A673 (cell line): Measurements from ENCODE around the gene HMCN1. TPM values are rescaled to one million over a fixed set of nuclear protein-coding genes. Genes with fewer than 3 reads are reported as not detected.

Source experiments
- BruUV-seq: library from RNA; stranded (reverse); fragments of 400-500 nt; replicated peaks from 2 replicates; lab custom pipeline; 2021; lab: Mats Ljungman, UMichigan
- CTCF ChIA-PET: fragments of 300-600 bp; sonication (Branson Sonifier 250); formaldehyde crosslinking; loops from one replicate; lab custom pipeline; 2022; ENCODE audit warnings: antibody characterized with exemption; lab: Charles Lee
- POLR2A ChIA-PET: fragments of 300-600 bp; sonication (Branson Sonifier 250); formaldehyde crosslinking; loops from one replicate; lab custom pipeline; 2022; ENCODE audit warnings: antibody characterized with exemption; ENCODE audit not compliant: low non-redundant PET; lab: Charles Lee
- DNase-seq: peaks from one replicate; pipeline ENCODE4 v3.0.0-alpha.2; 2015; ENCODE audit warnings: low spot score
- H3K27ac ChIP-seq: fragments of 200-600 bp; sonication (generic); 2 replicates; pipeline ENCODE4 v1.5.1; 2016; ENCODE audit warnings: mixed run types, low read depth, mild to moderate bottlenecking, mixed read lengths, antibody characterized with exemption, low read length; ENCODE audit not compliant: poor library complexity, severe bottlenecking
- H3K27me3 ChIP-seq: fragments of 200-600 bp; sonication (generic); replicated peaks from 2 replicates; pipeline ENCODE4 v1.6.1; 2017; ENCODE audit warnings: mixed run types, low read depth, mild to moderate bottlenecking, mixed read lengths, antibody characterized with exemption, low read length; ENCODE audit not compliant: insufficient read depth, poor library complexity
- H3K36me3 ChIP-seq: fragments of 200-600 bp; sonication (generic); 2 replicates; pipeline ENCODE4 v1.6.1; 2016; ENCODE audit warnings: mixed run types, mild to moderate bottlenecking, mixed read lengths, antibody characterized with exemption, low read length; ENCODE audit not compliant: insufficient read depth, poor library complexity, severe bottlenecking
- H3K4me1 ChIP-seq: fragments of 200-600 bp; sonication (generic); 2 replicates; pipeline ENCODE4 v1.6.1; 2017; ENCODE audit warnings: mixed run types, mild to moderate bottlenecking, mixed read lengths, antibody characterized with exemption, low read length; ENCODE audit not compliant: insufficient read depth, poor library complexity, severe bottlenecking
- H3K4me3 ChIP-seq: fragments of 200-600 bp; sonication (generic); 2 replicates; pipeline ENCODE4 v1.5.1; 2016; ENCODE audit warnings: low read depth, mixed run types, mild to moderate bottlenecking, mixed read lengths, low read length; ENCODE audit not compliant: poor library complexity, severe bottlenecking
- H3K9me3 ChIP-seq: fragments of 200-600 bp; sonication (generic); 2 replicates; pipeline ENCODE4 v1.6.1; 2016; ENCODE audit warnings: mixed run types, low read depth, mild to moderate bottlenecking, mixed read lengths, antibody characterized with exemption, low read length; ENCODE audit not compliant: poor library complexity, severe bottlenecking
- EZH2 ChIP-seq: fragments of 200-600 bp; sonication (generic); IDR thresholded peaks from 2 replicates; pipeline ENCODE4 v1.6.1; 2017; ENCODE audit warnings: borderline replicate concordance, low read depth, mild to moderate bottlenecking, mixed read lengths, antibody characterized with exemption, low read length; ENCODE audit not compliant: poor library complexity, severe bottlenecking
- intact Hi-C: fragments of 100-400 bp; cut with micrococcal nuclease; formaldehyde crosslinking; loops from one replicate; pipeline ENCODE4 v1.10.0; 2022; ENCODE audit not compliant: unreplicated experiment
- total RNA-seq: library from RNA; stranded (reverse); gene quantifications from 2 replicates; pipeline ENCODE4 v1.2.3, GENCODE V29; 2021
- TF ChIP-seq, protein P1 (sequence below): fragments of 300-800, 200-600 bp; sonication (generic); conservative IDR thresholded peaks from 2 replicates; pipeline ENCODE4 v1.5.1; 2017; ENCODE audit warnings: low read depth, mild to moderate bottlenecking, antibody characterized with exemption, low read length, moderate library complexity, mixed read lengths

HMCN1 gene
- total RNA-seq, 1 experiment from 2014 or later = 134 TPM

DNA sequence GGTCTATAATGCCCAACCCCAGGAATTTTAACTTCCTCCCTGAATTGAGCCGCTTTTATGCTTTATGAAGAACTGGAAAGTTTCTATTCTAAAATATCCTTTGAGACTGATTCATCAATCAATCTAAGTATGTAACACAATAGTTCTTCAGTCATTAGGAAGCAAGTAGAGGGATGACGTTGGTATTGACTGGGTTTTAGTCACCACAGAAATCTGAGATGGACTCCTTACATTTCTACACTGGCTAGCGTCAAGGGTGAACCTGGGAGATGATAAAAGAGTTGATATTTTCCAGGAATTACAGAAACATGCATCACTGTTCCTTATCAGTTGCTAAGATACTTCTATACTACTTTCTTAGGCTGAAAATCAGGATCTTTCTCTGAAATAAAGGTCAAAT lies 308.0 kb downstream of the HMCN1 start:
- Histone ChIP-seq H3K9me3 (no peaks in the 10 kb centered on the region), H3K36me3 (peaks cover 81% of the 10 kb centered on the region), H3K27ac (no peak overlapping the region), H3K4me1 (no peaks in the 10 kb centered on the region), H3K27me3 (no peaks in the 10 kb centered on the region), H3K4me3 (no peak overlapping the region)
- POLR2A ChIA-PET = no interaction called here
- intact Hi-C loops = no loop called here
- DNase-seq = no peak
- no TSS peak for BruUV-seq
- TF ChIP-seq, protein P1, sequence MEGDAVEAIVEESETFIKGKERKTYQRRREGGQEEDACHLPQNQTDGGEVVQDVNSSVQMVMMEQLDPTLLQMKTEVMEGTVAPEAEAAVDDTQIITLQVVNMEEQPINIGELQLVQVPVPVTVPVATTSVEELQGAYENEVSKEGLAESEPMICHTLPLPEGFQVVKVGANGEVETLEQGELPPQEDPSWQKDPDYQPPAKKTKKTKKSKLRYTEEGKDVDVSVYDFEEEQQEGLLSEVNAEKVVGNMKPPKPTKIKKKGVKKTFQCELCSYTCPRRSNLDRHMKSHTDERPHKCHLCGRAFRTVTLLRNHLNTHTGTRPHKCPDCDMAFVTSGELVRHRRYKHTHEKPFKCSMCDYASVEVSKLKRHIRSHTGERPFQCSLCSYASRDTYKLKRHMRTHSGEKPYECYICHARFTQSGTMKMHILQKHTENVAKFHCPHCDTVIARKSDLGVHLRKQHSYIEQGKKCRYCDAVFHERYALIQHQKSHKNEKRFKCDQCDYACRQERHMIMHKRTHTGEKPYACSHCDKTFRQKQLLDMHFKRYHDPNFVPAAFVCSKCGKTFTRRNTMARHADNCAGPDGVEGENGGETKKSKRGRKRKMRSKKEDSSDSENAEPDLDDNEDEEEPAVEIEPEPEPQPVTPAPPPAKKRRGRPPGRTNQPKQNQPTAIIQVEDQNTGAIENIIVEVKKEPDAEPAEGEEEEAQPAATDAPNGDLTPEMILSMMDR = no peak
- no peak for TF ChIP-seq EZH2
- CTCF ChIA-PET = no interaction called here

GRCh38 chr1:186043296-186043695 lies 309.1 kb downstream of the HMCN1 start:
- CTCF ChIA-PET = no interaction called here
- Histone ChIP-seq H3K4me1 (no peaks in the 10 kb centered on the region), H3K36me3 (peaks cover 72% of the 10 kb centered on the region), H3K27ac (no peak overlapping the region), H3K4me3 (no peak overlapping the region), H3K27me3 (no peaks in the 10 kb centered on the region), H3K9me3 (no peaks in the 10 kb centered on the region)
- no peak for TF ChIP-seq EZH2
- TF ChIP-seq, protein P1 = no peak
- intact Hi-C loops = no loop called here
- no peak for DNase-seq
- POLR2A ChIA-PET = no interaction called here
- no TSS peak for BruUV-seq

DNA sequence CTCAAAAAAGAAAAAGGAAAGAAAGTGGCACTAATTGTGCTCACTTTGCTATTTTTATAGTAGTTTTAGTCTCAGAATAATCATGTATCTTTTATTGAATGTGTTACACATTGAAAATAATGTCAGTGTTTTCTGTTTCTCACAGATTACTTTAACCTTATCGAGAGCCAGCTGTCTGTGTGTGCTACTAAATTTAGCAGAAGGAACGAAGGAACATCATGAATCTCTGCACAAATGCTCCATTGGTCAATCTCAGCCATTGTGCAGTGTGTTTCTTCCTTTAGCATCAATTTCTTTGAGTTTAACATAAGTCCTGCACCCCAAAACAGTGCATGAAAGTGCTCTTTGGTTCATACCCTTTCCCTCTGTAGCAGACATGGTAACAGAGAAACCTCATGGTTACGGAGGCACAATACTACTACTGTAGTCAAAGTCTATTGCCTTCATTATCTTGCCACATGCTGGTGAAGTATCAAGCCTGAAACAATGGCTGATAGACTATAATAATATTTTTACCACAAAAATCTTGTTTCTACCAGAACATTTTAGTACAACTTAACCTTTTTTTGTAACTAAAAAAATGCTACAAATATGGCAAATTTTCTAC lies 310.0 kb downstream of the HMCN1 start:
- H3K27ac ChIP-seq = no peak overlapping the region
- peaks cover 72% of the 10 kb centered on the region for H3K36me3 ChIP-seq
- H3K27me3 ChIP-seq = no peaks in the 10 kb centered on the region
- H3K4me3 ChIP-seq = no peak overlapping the region
- H3K9me3 ChIP-seq = no peaks in the 10 kb centered on the region
- TF ChIP-seq, protein P1 = no peak
- TF ChIP-seq EZH2 = no peak
- BruUV-seq = no TSS peak
- DNase-seq = no peak
- intact Hi-C loops = no loop called here
- POLR2A ChIA-PET = no interaction called here
- H3K4me1 ChIP-seq = no peaks in the 10 kb centered on the region
- CTCF ChIA-PET = no interaction called here
